GM23248 (cell line): ENCODE measurements around the gene NAPA.

Source experiments
- EZH2 ChIP-seq: fragments of 200-600 bp; sonication (generic); IDR thresholded peaks from 2 replicates; pipeline ENCODE4 v1.6.1; 2018; ENCODE audit warnings: antibody characterized with exemption, mild to moderate bottlenecking; ENCODE audit not compliant: insufficient read depth, poor library complexity, severe bottlenecking
- EZH2phosphoT487 ChIP-seq: fragments of 200-600 bp; sonication (generic); IDR thresholded peaks from 2 replicates; pipeline ENCODE4 v1.6.1; 2018; ENCODE audit warnings: antibody characterized with exemption, moderate library complexity, mild to moderate bottlenecking, low read depth; ENCODE audit not compliant: insufficient read depth

DNA sequence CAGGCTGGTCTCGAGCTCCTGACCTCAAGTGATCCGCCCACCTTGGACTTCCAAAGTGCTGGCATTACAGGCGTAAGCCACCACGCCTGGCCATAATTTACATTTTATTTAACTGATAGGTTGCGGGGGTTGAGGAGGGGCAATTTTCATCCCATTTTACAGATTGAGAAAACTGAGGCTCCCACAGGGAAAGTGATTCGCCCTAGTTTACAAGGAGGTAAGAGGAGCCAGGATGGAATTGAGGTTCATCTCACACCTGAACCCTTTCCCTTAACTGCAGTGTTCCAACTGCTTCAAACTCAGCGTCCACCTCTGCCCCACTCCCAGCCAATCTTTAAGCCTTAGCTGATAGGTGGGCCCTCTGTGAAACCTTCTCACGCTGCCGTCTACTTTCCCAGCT, 4.0 kb upstream of the NAPA start:
- no peak for TF ChIP-seq EZH2
- TF ChIP-seq EZH2phosphoT487, result no peak
